NCI-H526 treated with DMSO at 0.1 percent for 48 hours (cell line): ENCODE measurements around the gene QSOX2.
A peak's percentile ranks its signal among the peaks of the same experiment; 100 is the strongest.

Experiments
- DNase-seq: peaks from one replicate; lab custom pipeline; 2025; lab: John Stamatoyannopoulos, UW

The QSOX2 gene

GRCh38 chr9:136245219-136246150, at the start of gene QSOX2:
Gene QSOX2 (minus strand): TSS chr9:136245812. CDS start chr9:136245803, 9 bp downstream.
- DNase-seq, result peak; percentile 59

DNA sequence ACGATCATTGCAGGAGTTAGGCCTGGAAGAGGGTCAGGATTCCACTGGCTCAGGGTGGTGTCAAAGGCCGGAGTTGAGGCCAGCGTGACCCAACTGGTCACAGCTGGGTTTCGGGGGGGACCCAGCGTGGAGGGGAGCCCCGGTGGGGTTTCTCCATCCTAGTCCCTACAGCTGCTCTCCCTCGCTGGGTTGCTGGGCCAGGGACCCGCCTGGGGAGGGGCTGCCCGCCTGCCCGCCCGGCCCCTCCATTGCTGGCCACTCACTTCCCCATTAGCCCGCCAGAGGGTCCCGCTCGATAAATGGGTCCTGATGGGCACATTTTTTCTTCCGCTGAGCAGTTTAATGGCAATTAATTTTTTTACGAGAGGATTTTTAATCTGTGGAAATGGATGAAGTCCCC, 49.4 kb upstream of the QSOX2 start:
- DNase-seq, result no peak

- DNase-seq, result no peak
Observed at GRCh38 chr9:136294437-136294836, 48.8 kb upstream of the QSOX2 start.

DNA sequence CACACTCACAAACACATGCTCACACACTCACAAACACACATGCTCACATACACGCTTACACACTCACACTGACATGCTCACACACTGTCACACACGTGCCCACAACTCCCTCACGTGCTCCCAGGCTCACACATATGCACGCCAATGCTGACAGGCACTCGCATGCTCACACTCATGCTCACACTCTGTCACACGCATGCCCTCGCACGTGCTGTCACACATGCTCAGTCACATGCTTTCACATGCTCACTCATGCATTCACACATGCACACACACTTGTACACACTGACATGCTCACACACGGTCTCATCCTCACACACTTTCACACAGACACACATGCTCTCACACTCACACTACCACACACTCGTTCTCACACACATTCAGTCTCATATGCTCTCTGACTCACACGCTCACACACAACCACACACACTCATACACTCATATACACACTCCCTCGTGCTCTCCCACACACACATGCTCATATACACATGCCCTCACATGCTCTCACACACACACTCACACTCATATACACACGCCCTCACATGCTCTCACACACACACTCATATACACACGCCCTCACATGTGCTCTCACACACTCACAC, 48.0 kb upstream of the QSOX2 start:
- DNase-seq, result no peak

DNA sequence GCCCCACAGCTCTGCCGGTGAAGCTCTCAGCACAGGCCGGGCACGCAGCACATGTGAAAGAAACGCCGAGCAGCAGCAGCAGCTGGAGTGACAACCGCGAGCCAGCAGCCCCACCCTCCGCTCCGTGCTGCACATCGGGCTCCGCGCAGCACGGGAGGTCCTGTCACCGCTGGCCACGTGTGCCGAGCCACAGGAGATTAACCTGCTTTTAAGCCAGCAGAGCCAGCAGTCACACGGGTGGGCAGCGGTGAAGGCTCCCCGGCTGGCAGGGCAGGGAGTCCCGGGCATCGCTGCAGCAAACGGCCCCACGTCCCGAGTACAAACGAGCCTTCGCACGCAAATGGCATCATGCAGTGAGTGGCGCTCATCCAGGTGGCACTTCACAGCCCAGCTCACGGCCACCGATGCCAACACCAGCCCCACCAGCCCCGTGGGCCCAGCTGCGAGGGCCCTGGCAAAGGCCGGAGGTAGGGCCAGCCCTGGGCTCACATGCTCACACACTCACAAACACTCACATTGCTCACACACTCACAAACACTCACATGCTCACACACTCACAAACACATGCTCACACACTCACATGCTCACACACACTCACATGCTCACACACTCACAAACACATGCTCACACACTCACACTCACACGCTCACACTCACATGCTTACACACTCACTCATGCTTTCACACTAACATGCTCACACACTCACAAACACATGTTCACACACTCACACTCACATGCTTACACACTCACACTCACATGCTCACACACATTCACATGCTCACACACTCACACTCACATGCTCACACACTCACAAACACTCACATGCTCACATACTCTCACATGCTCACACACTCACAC, 47.2 kb upstream of the QSOX2 start:
- DNase-seq, result no peak

- no peak for DNase-seq
Observed at GRCh38 chr9:136292026-136292538, 46.5 kb upstream of the QSOX2 start.

DNA sequence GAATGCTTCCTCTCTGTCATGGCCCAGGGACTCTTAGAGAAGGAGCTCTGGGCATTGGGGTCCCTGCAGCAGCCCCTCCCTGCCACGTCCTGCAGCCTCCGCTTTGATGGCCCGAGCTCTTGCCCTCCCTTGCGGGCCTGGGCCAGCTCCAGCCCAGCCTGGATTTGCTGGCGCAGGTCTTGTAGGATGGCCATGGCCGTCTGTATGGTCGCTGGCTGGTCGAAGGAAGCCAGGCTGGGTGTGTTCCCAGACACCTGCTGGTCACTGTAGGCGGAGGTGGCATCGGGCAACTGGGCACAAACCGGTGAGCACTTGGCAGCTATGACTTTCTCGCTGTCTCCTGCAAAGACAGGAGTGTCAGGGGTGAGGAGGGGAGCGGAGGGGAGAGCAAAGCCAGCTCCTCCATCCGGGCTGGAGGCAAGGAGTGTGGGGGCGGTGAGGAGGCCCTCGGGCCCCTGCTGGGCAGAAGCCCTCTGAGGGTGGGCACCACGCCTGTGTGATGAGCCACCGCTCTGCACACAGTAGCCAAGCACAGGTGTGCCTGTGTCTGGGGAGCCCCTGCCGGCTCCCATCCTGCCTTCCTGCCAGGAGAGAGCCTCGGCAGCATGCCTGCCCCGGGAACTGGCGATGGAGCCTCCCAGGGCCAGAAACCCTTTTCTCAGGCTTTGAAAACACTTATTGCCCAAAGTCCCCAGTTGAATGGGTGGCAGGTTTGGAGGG, 45.9 kb upstream of the QSOX2 start:
- no peak for DNase-seq

DNA sequence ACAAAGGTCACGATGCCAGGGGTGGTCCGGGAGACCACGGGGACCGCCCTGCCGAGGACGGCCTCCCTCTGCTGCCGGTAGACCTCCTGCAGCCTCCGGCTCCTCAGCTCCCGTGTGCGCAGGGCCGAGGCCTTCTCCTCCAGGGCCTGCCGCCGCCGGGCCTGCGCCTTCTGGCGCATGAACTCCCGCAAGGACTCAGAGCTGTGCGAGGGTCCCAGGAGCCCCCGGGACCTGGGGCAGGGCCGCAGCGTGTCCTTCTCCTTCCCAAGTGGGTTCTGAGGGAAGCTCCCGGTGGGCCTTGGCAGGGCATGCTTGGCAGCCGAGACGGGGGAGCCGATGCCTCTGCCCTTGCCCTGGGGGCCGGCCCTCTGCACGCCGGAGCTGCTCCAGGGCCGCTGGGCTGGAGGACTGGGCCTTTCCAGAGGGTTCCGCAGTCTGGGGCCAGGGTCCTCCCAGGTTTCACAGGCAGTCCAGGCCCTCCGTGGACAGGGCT, 44.9 kb upstream of the QSOX2 start:
- DNase-seq, result no peak

GRCh38 chr9:136289651-136290507, 44.3 kb upstream of the QSOX2 start:
- DNase-seq, result no peak

DNA sequence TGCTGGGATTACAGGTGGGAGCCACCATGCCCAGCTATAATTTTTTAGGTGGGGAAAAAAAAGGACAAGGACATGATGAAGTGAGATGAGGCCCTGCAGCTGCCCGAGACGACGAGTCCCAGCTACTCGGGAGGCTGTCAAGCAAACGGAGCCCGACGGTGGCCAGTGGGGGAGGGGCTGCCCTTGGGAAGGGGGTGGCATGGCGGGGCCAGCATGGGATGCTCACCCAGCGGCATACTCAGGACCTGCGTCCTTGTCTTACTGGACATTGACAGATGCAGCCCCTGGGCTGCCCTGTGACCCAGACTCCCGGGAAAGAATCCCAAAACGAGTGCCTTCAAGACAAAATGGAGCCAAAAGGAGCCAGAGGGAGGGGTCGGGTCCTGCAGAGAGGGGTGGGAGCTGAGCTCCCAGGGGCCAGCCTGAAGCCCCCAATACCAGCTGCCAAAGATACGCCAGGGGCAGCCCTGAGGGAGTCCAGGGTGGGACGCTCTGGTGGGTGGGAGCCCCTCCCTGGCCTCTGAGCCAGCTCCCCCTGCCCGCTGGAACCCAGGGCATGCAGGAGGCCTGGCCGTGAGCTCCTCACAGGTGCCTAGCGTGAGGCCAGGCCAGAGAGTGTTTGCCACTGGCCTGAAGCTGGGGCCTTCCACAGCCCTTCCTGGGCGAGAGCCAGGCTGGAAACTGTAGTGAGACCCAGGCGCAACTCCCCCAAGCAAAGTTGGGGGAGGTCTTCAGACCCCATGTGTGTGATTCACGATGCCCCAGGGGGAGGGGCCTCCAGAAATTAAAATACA, 42.5 kb upstream of the QSOX2 start:
- DNase-seq, result no peak

GRCh38 chr9:136286987-136287379, 41.4 kb upstream of the QSOX2 start:
- DNase-seq, result no peak

DNA sequence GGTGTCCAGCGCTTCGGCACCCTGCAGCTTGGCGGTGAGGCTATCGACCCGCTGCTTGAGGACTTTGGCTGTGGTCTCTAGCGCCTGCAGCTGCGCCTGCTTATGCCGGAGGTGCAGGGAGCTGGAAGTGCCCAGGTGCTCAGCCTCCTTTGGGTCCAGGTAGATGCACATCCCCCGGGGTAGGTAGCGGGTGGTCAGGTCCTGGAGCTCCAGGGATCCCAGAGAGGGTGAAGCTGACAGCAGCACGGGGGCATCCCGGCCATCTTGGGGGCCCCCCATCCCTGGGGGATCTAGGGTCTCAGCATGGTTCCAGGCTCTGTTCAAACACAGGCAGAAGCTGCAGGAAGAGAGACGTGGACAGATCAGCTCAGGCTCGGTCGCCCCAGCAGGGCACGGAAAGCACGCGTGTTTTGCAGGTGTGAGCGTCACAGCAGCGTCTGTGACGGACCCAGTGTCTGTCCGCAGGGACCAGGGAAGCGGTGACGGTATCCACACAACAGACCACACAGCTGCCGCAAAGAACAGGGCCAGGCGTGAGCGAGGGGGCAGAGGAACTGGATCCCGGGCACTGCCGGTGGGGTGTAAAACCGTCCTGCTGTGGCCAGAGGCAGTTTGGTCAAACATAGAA, 40.9 kb upstream of the QSOX2 start:
- no peak for DNase-seq

DNA sequence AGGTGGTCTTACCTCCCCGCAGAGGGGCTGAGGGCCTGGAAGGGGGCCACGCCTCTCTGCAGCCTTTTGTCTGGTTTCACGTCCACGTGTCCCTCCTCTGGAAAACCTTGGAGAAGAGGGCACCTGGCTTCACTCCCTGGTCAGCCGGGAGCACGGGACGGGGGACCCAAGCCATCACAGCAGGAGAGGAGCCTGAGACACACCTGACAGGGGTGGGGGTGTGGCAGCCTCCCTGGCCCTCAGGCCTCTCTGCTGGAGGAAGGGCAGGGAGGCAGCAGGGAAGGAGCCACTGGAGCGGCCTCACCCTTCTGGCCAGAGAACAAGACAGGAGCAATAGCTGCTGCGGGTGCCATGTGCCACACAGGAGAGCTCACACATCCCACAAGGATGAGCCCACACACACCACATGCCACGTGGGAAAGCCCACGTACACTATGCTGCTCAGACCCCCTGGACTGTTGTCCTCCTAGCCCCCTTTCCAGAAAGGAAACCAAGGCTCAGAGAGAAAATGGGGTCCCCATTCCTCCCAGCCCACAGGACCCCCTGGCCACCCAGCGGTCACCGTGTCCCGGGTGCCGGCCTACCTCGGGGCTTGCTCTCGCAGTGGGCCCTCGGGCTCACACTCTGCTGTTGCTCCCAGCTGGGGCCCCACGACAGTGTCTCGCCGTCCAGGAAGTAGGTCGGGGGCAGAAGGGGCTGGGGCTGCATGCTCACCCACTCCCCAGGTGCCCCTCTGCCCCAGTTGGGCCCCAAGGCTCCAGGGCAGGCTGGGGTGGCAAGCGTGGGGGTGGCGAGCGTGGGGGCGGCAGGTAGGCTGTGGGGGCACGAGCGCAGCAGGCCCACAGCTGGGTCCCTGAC, 40.1 kb upstream of the QSOX2 start:
- DNase-seq, result no peak

DNA sequence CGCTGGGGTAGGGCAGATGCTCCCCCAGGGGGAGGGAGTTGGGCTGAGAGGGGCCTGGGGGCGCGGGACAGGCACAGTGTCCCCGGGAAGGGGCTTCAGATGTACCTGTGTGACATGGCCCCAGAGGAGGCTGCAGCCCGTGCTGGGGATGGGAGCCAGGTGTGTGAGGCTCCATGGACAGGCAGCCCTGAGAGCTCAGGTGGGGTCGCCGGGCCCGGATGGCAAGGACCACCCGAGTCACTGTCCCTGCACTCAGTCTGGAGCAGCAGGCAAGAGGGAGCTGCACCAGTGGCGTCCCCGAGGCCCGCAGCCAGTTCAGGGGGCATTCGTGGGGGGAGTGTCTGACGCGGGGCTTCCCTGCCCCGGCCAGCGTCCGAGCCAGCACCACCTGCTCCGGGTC, 39.3 kb upstream of the QSOX2 start:
- no peak for DNase-seq

GRCh38 chr9:136284311-136284710, 38.7 kb upstream of the QSOX2 start:
- no peak for DNase-seq

GRCh38 chr9:136283291-136284235, 38.0 kb upstream of the QSOX2 start:
- peak; percentile 14 for DNase-seq

DNA sequence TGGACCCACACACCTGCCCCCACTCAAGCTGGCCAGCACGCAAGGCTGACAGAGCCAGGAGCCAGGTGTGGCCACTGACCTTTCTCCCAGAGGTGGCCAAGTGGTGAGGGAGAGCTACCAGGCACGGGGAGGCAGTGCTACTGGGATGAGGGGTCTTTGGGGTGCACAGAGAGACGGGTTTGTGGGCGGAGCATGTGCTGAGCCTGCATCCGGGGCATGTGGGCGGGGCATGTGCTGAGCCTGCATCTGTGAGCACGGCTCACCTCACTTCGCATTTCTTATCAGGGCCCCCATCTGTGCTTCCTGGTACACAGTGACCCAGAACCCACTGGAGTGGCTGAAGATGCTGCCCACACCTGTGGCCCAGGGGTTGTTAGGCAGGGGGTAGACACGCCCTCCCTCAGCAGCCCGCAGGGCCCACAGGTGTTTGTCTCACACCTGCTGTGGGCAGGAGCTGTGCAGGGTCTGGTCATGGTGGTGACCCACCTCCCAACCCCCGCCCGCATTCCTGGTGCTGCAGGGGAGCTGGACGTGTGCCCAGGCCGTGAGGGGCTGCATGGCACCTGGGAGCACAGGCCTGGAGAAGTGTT, 36.8 kb upstream of the QSOX2 start:
- DNase-seq, result no peak
